Esophagus squamous epithelium (tissue), 5 donors: ENCODE data around the gene TMC6. TPM values are rescaled to one million over a fixed set of nuclear protein-coding genes. Genes with fewer than 3 reads are reported as not detected.

ENCODE experiments used
- DNase-seq: peaks from one replicate; lab custom pipeline; 2025; lab: John Stamatoyannopoulos, UW
- H3K27ac ChIP-seq, 4 donors: fragments of 200-600 bp; sonication (generic); one replicate each; pipeline ENCODE4 v1.5.1; 2016 to 2019; ENCODE audit warnings: mild to moderate bottlenecking in 1 of 4
- H3K27me3 ChIP-seq, 4 donors: fragments of 200-600 bp; sonication (generic); 1 replicate in 3 of 4; 2 replicates in 1 of 4; pipeline versions ENCODE4 v1.5.1 to v1.6.0; 2017 to 2021; ENCODE audit warnings: antibody characterized with exemption in 1 of 4
- H3K36me3 ChIP-seq, 3 donors: fragments of 200-600 bp; sonication (generic); one replicate each; pipeline ENCODE4 v1.5.1; 2016 to 2019
- H3K4me1 ChIP-seq, 3 donors: fragments of 200-600 bp; sonication (generic); one replicate each; pipeline ENCODE4 v1.5.1; 2017 to 2019
- H3K4me3 ChIP-seq, 4 donors: fragments of 200-600 bp; sonication (generic); 1 replicate in 3 of 4; 2 replicates in 1 of 4; pipeline ENCODE4 v1.5.1; 2016 to 2019; ENCODE audit warnings: mild to moderate bottlenecking in 2 of 4, moderate library complexity in 1 of 4
- H3K9me3 ChIP-seq, 3 donors: fragments of 200-600 bp; sonication (generic); one replicate each; pipeline ENCODE4 v1.5.1; 2016 to 2019
- CTCF ChIP-seq, 6 experiments: fragments of 450-650 bp in 4 of 6; fragments of 200-600 bp in 2 of 6; sonication (generic) in 2 of 6; IDR thresholded peaks; one replicate each; pipeline ENCODE4 v1.5.1; 2016 to 2019; ENCODE audit warnings: antibody characterized with exemption in 6 of 6, mild to moderate bottlenecking in 4 of 6, moderate library complexity in 4 of 6
- POLR2A ChIP-seq, 4 donors: fragments of 450-650 bp; IDR thresholded peaks; one replicate each; pipeline ENCODE4 v1.6.1; 2017; ENCODE audit warnings: antibody characterized with exemption in 4 of 4, mild to moderate bottlenecking in 4 of 4, moderate library complexity in 3 of 4
- WGBS, 2 donors: methylation state at CpG; one replicate each; pipeline ENCODE4 v1.1.5; 2018; 5-methylcytosine and 5-hydroxymethylcytosine counted together
- intact Hi-C: fragments of 100-400 bp; cut with DNase I; formaldehyde crosslinking; loops from one replicate; pipeline ENCODE4 v1.15.0; 2022
- total RNA-seq, 4 donors: library from RNA; depleted of rRNA; stranded (reverse); fragments of >200 nt; gene quantifications; one replicate each; pipeline ENCODE4 v1.1.0, GENCODE V29; 2016
- donor health status: DM: yes; HTN: yes; CAD: no.

Gene TMC6
- total RNA-seq, 4 donors from 2014 or later: 13.3 to 39.6 (median 32.2) TPM

DNA sequence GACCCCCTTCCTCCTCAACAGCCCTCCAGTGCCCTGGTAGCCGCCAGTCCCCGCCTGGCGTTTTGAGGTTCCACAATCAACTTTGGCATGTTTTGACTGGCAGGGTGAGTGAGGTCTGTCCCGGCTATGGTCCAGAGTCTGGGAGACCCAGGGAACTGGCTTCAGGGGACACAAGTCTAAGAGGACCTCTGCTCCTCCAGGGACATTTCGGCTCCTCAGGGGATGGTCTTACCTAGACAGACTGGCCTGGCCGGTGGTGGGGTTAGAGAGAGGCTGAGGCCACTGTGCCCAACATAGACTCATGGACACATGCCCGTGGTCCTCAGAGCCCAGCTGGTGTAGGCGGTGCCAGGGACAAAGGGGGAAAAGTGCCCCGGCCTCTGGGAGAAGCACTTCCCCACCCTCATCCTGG lies 4.2 kb upstream of the TMC6 start:
- Histone ChIP-seq H3K4me1 (peaks cover 39 to 77% (median 50%) of the 10 kb centered on the region in 3 donors), H3K27ac (peak overlapping the region; percentile 63 to 88 (median 80)), H3K4me3 (peak overlapping the region in 3 of 4 donors; percentile 45 to 67 (median 50)), H3K9me3 (no peaks in the 10 kb centered on the region), H3K36me3 (no peaks in the 10 kb centered on the region), H3K27me3 (peaks cover 0 to 18% (median 0%) of the 10 kb centered on the region in 4 donors)
- no peak for TF ChIP-seq CTCF (IDR thresholded peaks at IDR 0.05)
- TF ChIP-seq POLR2A (IDR thresholded peaks at IDR 0.05): no peak
- no peak for DNase-seq
- WGBS, 2 donors: 48 to 67% methylated on average over 2 to 6 of the region's 9 CpGs
- intact Hi-C loops: no loop called here

GRCh38 chr17:78132084-78132676 lies 3.6 kb upstream of the TMC6 start:
- TF ChIP-seq CTCF (IDR thresholded peaks at IDR 0.05) (no peak), POLR2A (IDR thresholded peaks at IDR 0.05) (peak in 2 of 4 donors; percentile 44 to 55)
- H3K27ac ChIP-seq: peak overlapping the region; percentile 63 to 88 (median 80)
- peak; percentile 50 for DNase-seq
- 0% methylated on average over 1 of the region's 38 CpGs; no CpG with 5 or more reads in 1 of the 2 donors for WGBS, 2 donors
- no peaks in the 10 kb centered on the region for H3K36me3 ChIP-seq
- peaks cover 43 to 77% (median 55%) of the 10 kb centered on the region in 3 donors for H3K4me1 ChIP-seq
- H3K4me3 ChIP-seq: peak overlapping the region; percentile 33 to 67 (median 48)
- peaks cover 0 to 18% (median 0%) of the 10 kb centered on the region in 4 donors for H3K27me3 ChIP-seq
- intact Hi-C loops: no loop called here
- H3K9me3 ChIP-seq: no peaks in the 10 kb centered on the region

DNA sequence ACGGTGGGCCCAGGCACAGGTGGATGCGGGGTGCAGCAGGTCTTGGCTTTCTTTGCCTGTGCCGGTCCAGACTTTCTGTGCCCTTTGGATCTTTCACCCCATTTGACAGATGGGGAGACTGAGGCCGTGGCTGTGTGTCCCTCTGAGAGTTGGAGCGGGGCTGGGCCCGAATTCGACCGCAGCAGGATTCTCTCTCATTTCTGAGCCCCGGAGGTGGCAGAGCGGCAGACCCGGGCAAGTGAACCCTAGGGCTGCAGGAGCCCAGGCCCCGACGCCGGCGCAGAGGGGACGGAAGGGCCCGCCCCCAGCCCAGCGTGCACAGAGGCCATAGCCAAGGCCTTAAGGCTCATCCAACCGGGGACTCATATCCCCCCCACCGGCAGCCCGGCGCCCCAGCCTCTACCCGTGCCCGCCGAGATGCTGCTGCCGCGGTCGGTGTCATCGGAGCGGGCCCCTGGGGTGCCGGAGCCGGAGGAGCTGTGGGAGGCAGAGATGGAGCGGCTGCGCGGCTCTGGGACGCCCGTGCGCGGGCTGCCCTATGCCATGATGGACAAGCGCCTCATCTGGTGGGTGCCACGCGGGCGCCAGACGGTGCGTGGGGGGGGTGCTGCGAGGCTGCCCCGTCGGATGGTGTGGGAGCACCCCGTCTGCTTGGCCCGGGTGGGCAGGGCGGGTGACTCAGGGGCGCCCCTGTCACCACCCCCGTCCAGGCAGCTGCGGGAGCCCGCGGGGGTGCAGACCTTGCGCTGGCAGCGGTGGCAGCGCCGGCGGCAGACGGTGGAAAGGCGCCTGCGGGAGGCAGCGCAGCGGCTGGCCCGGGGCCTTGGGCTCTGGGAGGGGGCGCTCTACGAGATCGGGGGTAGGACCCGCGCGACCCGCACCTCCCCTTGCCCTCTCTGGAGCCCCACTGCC lies 2.9 kb upstream of the TMC6 start:
- no peaks in the 10 kb centered on the region for H3K9me3 ChIP-seq
- peaks cover 51 to 82% (median 62%) of the 10 kb centered on the region in 3 donors for H3K4me1 ChIP-seq
- 29 to 73% methylated on average over 3 to 6 of the region's 74 CpGs for WGBS, 2 donors
- no peak for DNase-seq
- H3K4me3 ChIP-seq: peak overlapping the region; percentile 33 to 67 (median 48)
- H3K27ac ChIP-seq: peak overlapping the region; percentile 63 to 88 (median 80)
- no peak for TF ChIP-seq POLR2A (IDR thresholded peaks at IDR 0.05)
- no peak for TF ChIP-seq CTCF (IDR thresholded peaks at IDR 0.05)
- H3K27me3 ChIP-seq: peaks cover 0 to 18% (median 0%) of the 10 kb centered on the region in 4 donors
- intact Hi-C loops: no loop called here
- peaks cover 0 to under 1% (median 0%) of the 10 kb centered on the region in 3 donors for H3K36me3 ChIP-seq

GRCh38 chr17:78130437-78131101 lies 2.0 kb upstream of the TMC6 start, which contains the start of gene TMC8:
TMC8 (plus strand) TSS chr17:78130771; CDS start chr17:78131589, 818 bp downstream.
- H3K27ac ChIP-seq: peak within 1 kb of the TSS; percentile 80 to 88 (median 86)
- H3K9me3 ChIP-seq: no peaks in the 10 kb centered on the region
- H3K4me3 ChIP-seq: peak within 1 kb of the TSS; percentile 33 to 67 (median 48)
- WGBS, 2 donors: 50 to 60% methylated on average over 5 to 6 of the region's 10 CpGs
- intact Hi-C loops: no loop called here
- H3K27me3 ChIP-seq: peaks cover 0 to 18% (median 0%) of the 10 kb centered on the region in 4 donors
- DNase-seq: no peak
- peaks cover 0 to 9% (median 0%) of the 10 kb centered on the region in 3 donors for H3K36me3 ChIP-seq
- peak in 1 of 4 donors; percentile 52 for TF ChIP-seq POLR2A (IDR thresholded peaks at IDR 0.05)
- no peak for TF ChIP-seq CTCF (IDR thresholded peaks at IDR 0.05)
- peaks cover 60 to 90% (median 68%) of the 10 kb centered on the region in 3 donors for H3K4me1 ChIP-seq
